NCI-H2107 treated with DMSO at 0.1 percent for 48 hours (cell line): Measurements from ENCODE around the gene DOK6.

Experiments
- DNase-seq: peaks from one replicate; lab custom pipeline; 2025; ENCODE audit not compliant: unreplicated experiment; lab: John Stamatoyannopoulos, UW

DOK6 gene

DNA sequence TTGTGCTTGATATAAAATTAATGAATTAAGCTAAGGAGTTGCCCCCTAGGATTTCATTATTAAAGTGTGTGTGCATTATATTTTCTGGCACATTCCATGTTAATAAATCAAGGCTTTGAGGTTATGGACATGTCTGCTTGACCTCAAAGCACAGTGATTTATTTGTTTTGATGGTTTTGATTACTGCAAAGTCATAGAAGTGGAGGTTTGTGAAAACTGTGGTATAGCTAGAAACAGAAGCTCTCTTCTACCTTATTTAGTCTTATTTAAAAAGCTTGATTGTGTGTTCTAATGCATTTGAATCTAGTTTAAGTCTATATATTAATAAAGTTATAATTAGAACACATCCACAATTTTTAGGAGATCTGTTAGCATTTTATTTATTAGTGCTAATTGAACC lies 32.2 kb downstream of the DOK6 start:
- no peak for DNase-seq

GRCh38 chr18:69435000-69435399 lies 34.3 kb downstream of the DOK6 start:
- no peak for DNase-seq

DNA sequence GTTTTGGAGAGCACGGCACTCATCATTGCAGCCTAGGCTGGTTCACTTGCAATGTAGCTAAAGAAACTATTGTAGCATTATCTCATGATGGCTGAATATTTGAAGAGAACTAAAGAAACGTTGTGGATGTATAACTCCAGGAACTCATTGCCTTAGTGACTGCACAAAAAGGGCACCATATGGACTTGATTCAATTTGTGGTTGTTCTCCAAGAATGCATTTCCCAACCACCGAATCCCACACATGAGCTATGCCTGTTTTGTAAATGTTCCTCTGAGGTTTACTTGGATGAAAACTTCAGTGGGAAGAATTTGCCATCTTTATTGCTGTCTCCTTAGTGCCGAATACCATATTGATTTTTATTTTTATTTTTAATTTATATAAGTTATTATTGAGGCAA lies 43.5 kb downstream of the DOK6 start:
- DNase-seq: no peak

GRCh38 chr18:69447886-69448285 lies 47.2 kb downstream of the DOK6 start:
- no peak for DNase-seq

DNA sequence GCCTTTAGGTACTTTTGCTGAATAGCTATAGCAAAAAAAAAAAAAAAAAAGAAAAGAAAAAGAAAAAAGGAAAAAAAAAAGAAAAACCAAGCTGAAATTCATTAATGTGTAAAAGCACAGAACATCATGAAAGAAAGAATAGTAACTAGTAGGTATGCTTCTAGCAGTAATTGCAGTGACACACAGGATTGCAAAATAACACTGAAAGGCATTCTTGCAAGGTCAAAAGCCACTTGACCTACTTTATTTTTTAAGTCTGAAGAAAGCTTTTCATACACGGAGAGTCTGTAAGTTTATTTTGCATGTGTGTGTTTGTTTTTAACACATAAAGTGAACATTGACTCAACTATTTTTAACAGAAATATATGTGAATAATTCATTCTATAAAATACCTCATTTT lies 54.4 kb downstream of the DOK6 start:
- no peak for DNase-seq

DNA sequence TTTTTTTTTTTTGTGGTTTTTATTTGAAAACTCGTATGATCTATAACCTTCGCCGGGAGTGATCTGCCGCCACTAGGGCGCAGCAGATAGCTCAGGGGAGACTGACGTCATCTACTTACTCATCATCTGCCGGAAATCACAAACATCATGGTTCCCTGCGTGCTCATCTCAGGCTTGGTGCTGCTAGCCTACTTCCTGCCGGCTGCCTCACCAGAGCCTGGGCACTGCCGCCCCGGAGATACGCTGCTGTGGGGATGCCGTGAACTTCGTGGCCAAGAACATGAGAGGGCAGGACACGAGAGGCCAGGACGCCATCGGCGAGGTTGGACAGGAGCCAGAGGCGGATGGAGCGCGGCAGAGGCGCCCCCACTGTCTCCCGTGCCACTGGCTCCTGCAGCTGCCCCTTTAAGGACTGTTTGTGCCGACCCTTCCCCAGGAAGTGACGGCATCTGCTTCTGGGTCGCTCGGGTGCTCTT lies 68.8 kb downstream of the DOK6 start:
- no peak for DNase-seq

- DNase-seq: no peak
Observed at GRCh38 chr18:69480460-69480859, 79.8 kb downstream of the DOK6 start.

- no peak for DNase-seq
Observed at GRCh38 chr18:69483574-69483973, 82.9 kb downstream of the DOK6 start.

DNA sequence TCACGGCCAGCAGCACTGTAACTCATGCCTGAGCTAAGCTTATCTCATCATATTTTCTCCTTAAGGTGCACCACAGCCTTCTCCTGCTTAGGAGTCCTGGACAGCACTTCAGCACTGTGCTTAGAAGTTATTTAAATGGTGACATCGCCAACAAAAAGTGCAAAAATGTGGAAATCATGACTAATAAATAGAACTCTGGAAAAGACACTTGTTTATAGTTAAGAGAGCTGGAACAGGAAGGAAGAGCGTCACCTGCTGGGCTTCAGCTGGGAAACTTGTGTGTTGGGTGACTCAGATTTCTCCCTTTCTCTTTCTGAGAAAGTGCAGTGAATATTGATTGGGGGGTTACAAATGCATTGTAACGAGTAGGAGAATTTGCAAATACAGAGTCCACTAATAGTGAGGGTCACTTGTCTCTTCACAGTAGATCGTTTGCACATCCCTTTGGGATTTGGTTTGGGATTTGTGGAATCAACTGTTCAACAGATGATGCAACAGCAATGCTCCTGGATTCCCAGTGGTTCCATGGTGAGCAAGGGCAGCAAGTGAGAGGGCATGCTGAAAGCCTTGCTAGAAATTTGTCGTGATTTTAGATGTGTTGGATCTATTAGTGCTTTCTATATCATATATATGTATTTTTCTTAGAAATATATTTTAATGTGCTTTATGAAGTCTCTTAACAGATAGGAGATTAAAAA lies 84.2 kb downstream of the DOK6 start:
- DNase-seq: no peak

DNA sequence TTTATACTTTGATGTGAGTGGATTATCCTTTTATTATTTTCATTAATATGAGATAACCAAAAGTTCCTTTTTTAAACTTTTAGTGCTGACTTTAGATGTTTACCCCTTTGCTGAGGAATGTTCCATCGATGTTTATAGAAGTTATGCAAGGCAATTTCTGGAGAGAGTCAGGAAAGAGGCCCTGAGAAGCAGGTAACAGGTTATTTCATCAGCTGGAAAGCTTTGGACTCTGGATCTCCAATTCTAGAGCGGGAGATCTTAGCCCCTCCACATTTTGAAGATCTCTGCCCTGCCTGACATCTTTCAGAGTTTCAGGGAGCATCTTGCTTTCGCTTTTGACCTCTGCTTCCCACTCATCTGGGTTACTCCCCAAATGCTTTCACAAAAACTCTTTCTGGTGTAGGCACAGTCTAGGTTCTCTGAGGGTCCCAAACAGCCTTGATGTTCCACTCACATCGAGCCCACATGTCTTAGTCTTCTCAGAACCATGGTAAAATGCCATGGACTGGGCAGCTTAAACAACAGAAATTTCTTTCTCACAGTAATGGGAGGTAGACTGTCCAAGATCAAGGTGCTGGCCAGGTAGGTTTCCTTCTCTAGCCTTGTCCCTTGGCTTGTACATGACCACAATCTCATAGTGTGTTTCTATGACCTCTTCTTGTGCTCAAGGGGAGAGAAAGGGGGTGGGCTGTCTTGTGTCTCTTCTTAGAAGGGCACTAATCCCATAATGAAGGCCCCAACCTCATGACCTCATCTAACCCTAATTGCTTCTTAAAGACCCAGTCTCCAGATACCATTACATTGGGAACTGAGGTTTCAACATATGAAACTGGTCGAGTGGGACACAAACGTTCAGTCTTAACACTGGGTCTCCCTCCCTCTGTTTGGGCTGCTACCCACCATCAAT lies 87.1 kb downstream of the DOK6 start:
- no peak for DNase-seq

DNA sequence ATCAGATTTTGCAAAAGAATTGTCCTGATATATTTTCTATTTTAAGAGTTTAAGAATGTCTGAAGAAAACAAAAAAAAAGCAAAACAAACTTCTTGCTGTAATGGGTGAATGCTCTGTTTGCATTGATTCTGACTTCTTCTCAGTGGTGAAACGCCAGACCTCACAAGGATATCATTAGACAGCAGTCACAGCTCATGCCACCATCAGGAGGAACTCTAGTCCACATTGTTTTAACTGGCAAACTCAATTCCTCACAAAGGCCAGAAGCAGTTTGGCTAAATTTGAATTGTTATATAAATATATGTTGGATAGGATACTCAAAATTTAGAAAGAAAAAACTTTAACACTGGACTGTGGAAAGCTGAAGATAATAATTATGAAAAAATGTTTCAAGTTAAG lies 89.4 kb downstream of the DOK6 start:
- DNase-seq: no peak

DNA sequence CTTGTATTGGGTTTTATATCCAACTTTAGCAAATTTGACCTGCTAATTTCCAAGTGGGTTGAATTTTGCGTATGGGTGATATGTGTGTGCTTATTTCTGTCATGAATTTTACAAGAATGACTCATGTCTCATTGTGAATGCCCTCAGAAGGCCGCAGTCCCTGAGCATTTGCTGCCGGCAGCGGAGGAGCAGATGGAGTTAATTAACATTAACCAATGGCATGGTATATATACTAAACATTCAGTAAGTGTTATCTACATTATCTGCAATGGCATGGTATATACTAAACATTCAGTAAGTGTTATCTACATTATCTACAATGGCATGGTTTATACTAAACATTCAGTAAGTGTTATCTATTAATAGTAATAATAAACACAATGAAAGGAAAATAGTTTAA lies 90.1 kb downstream of the DOK6 start:
- no peak for DNase-seq

DNA sequence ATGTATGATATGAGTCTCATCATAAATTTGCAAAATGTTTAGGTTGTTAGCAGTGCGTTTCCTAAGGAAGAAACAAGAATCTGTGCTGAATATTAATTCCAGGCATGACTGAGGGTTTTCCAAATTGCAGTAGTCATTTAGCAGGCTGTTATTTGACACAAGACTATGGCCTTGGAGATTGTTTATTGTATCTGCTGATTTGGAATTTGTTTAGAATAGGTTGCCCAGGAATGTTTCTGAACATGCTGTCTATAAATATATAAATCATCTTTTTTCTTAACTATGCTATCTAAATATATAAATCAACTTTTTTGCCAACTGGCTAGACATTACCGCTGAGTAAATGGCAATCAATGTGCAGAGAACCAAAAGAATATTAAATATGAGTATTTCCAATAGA lies 90.9 kb downstream of the DOK6 start:
- no peak for DNase-seq

DNA sequence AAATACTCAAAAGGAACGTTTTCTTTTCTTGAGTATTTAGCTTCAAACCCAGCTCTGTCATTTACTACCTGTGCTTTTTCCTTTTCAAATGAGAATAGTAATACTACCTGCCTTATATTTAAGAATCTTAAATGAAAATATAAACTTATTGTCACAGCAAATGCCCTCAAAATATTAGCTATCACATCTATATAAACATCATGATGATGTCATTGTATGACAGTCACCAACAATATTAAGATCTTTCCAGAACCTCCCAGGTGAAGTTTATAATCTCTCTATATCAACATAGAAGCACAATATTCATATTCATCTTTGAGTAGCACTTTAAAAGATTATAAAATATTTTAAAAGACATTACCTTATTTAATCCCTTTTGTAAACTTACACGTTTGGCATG lies 92.2 kb downstream of the DOK6 start:
- DNase-seq: no peak

DNA sequence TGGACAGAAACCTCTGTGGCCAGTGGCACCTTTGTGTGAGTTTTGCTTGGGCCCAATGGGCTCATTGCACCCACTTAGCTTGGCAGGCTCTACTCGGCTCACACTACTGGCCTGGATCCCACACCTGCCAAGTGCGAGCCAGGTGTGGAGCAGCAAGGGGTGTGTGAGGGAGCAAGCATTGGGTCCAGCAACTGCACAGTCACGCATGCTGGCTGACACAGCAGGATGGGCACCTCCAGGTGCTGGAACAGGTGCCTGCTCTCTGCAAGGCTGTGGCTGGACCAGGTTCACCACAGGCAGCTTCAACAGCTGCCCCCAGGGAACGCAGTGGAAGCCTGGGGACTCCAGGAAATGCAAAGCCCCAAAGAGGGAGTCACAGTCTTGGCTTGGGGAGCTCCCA lies 94.2 kb downstream of the DOK6 start:
- DNase-seq: no peak

DNA sequence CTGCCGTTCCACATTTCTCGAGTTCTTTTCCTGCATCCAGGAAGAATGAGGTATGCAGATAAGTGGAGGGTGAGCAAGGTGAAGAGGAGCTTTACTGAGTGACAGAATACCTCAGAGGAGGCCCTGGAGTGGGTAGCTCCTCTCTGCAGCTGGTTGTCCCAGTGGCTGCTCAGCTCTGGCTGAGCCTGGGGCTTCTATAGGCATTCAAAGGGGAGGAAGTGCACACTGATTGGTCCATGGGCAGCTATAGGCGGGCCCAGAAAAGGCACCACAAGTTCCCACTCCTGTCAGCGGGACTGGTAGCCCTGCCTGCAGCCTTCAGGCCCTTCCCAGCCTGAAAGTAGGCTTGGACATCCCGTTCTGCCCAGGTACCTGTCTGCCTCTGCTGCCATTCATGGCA lies 94.7 kb downstream of the DOK6 start:
- no peak for DNase-seq

GRCh38 chr18:69495841-69496533 lies 95.3 kb downstream of the DOK6 start:
- DNase-seq: no peak

- no peak for DNase-seq
Observed at GRCh38 chr18:69518989-69519388, 118.3 kb downstream of the DOK6 start.

GRCh38 chr18:69523582-69523981 lies 122.9 kb downstream of the DOK6 start:
- DNase-seq: no peak

GRCh38 chr18:69528435-69528834 lies 127.7 kb downstream of the DOK6 start:
- no peak for DNase-seq

DNA sequence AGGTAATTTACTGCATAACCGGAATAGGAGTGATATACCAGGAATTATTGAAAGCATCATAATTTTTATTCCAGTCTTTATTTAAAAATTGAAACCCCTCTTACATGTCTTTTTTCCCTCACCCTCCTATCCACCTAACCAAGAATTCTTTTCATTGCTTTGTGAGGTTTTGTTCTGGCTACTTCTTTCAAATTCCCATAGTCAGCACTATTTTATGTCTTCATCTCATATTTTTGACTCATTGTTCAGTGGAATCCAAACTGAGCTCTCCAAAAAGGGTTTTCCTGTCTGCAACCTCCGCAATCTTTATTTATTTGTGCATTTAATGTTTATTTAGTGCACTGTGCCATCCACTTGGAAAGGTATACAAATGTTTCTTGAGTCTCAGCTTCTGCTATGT lies 128.5 kb downstream of the DOK6 start:
- no peak for DNase-seq

- DNase-seq: no peak
Observed at GRCh38 chr18:69531973-69532372, 131.3 kb downstream of the DOK6 start.
